Suprapubic skin (tissue), 4 donors: ENCODE results near the gene IRS2. TPM values are rescaled to one million over a fixed set of nuclear protein-coding genes. Genes with fewer than 3 reads are reported as not detected.

Experiments
- DNase-seq, 2 donors: peaks; one replicate each; pipeline ENCODE4 v3.0.0-alpha.2; 2019; ENCODE audit warnings: low spot score in 2 of 2
- H3K27ac ChIP-seq: fragments of 200-600 bp; sonication (generic); one replicate; pipeline ENCODE4 v1.5.1; 2019
- H3K27me3 ChIP-seq: fragments of 200-600 bp; sonication (generic); one replicate; pipeline ENCODE4 v1.5.1; 2019
- H3K36me3 ChIP-seq: fragments of 200-600 bp; sonication (generic); one replicate; pipeline ENCODE4 v1.5.1; 2019
- H3K4me1 ChIP-seq: fragments of 200-600 bp; sonication (generic); one replicate; pipeline ENCODE4 v1.5.1; 2019
- H3K4me3 ChIP-seq: fragments of 200-600 bp; sonication (generic); one replicate; pipeline ENCODE4 v1.5.1; 2019; ENCODE audit warnings: mild to moderate bottlenecking
- H3K9me3 ChIP-seq: fragments of 200-600 bp; sonication (generic); one replicate; pipeline ENCODE4 v1.5.1; 2019
- EP300 ChIP-seq: sonication (generic); formaldehyde crosslinking; IDR thresholded peaks from one replicate; pipeline ENCODE4 v1.6.1; 2017; ENCODE audit warnings: antibody characterized with exemption
- POLR2A ChIP-seq, 2 donors: fragments of 450-650 bp; IDR thresholded peaks; one replicate each; pipeline ENCODE4 v1.6.1; 2017; ENCODE audit warnings: antibody characterized with exemption in 2 of 2, mild to moderate bottlenecking in 2 of 2, moderate library complexity in 2 of 2
- POLR2AphosphoS5 ChIP-seq, 3 donors: sonication (generic); formaldehyde crosslinking; IDR thresholded peaks; one replicate each; pipeline ENCODE4 v1.6.1; 2017; ENCODE audit warnings: antibody characterized with exemption in 3 of 3
- WGBS: methylation state at CpG from one replicate; pipeline ENCODE4 v1.1.5; 2018; 5-methylcytosine and 5-hydroxymethylcytosine counted together
- total RNA-seq, 4 donors: library from RNA; depleted of rRNA; stranded (reverse); fragments of >200 nt; gene quantifications; one replicate each; pipeline ENCODE4 v1.1.0, GENCODE V29; 2016
- TF ChIP-seq, protein P1 (sequence below), 2 donors: fragments of 200-600 bp in 1 of 2; fragments of 450-650 bp in 1 of 2; sonication (generic) in 1 of 2; IDR thresholded peaks; one replicate each; pipeline ENCODE4 v1.5.1; 2016 to 2019; ENCODE audit warnings: antibody characterized with exemption in 2 of 2, mild to moderate bottlenecking in 1 of 2, moderate library complexity in 1 of 2

IRS2 gene
- total RNA-seq, 4 donors from 2014 or later: 41.1 to 62.5 (median 51.8) TPM

GRCh38 chr13:109707044-109707741 lies 79.2 kb downstream of the IRS2 start:
- TF ChIP-seq EP300: no peak
- no peak for TF ChIP-seq POLR2A (IDR thresholded peaks at IDR 0.05)
- TF ChIP-seq, protein P1, sequence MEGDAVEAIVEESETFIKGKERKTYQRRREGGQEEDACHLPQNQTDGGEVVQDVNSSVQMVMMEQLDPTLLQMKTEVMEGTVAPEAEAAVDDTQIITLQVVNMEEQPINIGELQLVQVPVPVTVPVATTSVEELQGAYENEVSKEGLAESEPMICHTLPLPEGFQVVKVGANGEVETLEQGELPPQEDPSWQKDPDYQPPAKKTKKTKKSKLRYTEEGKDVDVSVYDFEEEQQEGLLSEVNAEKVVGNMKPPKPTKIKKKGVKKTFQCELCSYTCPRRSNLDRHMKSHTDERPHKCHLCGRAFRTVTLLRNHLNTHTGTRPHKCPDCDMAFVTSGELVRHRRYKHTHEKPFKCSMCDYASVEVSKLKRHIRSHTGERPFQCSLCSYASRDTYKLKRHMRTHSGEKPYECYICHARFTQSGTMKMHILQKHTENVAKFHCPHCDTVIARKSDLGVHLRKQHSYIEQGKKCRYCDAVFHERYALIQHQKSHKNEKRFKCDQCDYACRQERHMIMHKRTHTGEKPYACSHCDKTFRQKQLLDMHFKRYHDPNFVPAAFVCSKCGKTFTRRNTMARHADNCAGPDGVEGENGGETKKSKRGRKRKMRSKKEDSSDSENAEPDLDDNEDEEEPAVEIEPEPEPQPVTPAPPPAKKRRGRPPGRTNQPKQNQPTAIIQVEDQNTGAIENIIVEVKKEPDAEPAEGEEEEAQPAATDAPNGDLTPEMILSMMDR (IDR thresholded peaks at IDR 0.05): no peak
- TF ChIP-seq POLR2AphosphoS5 (IDR thresholded peaks at IDR 0.05): no peak
- H3K4me3 ChIP-seq: no peak overlapping the region
- no peak overlapping the region for H3K27ac ChIP-seq
- DNase-seq: no peak
- 81% methylated on average over 15 of the region's 15 CpGs for WGBS
- H3K27me3 ChIP-seq: no peaks in the 10 kb centered on the region
- H3K9me3 ChIP-seq: no peaks in the 10 kb centered on the region
- H3K36me3 ChIP-seq: no peaks in the 10 kb centered on the region
- H3K4me1 ChIP-seq: peaks cover 3% of the 10 kb centered on the region

DNA sequence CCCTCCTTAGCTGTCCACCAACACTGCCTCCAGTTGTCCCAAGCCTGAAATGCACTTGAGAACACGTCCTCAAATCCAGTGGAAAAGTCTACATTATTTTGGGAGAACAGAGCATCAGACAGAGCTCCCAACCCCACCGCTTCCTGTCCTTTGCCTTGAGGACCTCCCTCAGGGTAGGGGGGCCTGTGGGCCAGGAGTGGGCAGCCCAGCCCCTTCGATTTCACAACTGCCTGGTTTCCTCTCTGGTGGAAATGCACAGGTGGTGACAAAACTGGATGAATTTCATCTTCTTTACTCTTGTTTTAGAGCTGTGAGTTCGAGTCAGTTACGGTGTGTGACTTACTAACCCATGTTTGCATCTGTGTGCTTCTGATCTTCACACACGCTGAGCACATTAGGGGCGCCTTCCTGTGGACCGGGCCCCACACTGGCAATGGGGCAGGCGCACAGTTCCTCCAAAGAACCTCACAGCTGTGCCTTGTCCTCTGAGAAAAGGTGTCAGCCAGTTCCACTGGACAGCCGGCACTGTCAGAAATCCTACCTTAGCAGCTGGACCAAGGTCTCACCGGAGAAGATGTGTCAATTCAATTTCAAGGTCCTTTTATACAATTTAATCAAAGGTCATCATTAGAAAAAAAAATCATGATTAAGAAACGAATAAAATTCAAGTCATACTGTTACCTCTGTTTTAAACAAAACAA lies 80.2 kb downstream of the IRS2 start:
- TF ChIP-seq EP300 (no peak), POLR2A (IDR thresholded peaks at IDR 0.05) (no peak), POLR2AphosphoS5 (IDR thresholded peaks at IDR 0.05) (no peak)
- TF ChIP-seq, protein P1 (IDR thresholded peaks at IDR 0.05): no peak

DNA sequence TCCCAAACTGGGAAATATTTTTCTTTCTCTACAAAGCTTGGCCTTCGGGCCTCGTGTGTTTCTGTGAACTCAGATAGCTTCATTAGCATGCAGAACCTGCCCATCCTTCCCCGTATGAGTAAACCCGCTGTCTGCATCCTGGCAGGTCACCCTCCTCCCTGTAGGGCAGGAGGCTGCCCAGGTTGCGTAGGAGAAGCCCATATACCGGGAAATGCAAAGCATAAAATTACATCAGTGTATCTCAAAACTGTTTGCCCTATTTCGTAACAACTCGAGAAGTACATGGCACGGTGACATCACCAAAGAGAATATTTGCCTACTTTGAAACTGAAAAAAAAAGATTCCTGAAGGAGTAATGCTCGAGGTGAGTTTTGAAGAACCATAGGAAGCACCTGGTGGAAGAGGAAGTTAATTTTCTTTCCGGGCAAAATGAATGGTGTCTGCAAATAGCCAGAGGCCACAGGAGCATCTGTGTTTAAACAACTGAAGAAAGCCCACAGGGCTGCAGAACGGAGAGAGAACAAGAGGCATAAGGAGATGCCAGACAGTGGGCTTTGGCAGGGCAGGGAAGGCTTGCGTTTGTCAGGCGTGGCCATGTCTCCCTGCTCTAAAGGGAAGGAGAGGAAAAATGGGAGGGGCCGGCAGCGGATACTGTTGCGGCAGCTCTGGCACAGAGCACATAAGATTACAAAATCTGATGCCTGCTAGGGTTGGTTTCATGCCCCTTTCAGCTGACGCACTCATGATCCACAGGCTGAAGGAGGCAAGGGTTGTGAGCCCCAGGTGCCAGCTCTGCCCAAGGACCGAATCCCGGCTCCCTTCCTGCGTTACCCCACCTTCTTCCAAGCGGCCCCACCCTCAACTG lies 81.4 kb downstream of the IRS2 start:
- H3K4me1 ChIP-seq: peaks cover 3% of the 10 kb centered on the region
- H3K36me3 ChIP-seq: no peaks in the 10 kb centered on the region
- peak in 1 of 2 donors; percentile 76 for DNase-seq
- H3K4me3 ChIP-seq: no peak overlapping the region
- no peak for TF ChIP-seq EP300
- TF ChIP-seq POLR2A (IDR thresholded peaks at IDR 0.05): no peak
- no peak for TF ChIP-seq POLR2AphosphoS5 (IDR thresholded peaks at IDR 0.05)
- TF ChIP-seq, protein P1 (IDR thresholded peaks at IDR 0.05): no peak
- no peaks in the 10 kb centered on the region for H3K9me3 ChIP-seq
- H3K27me3 ChIP-seq: no peaks in the 10 kb centered on the region
- 41% methylated on average over 22 of the region's 22 CpGs for WGBS
- peak overlapping the region; percentile 66 for H3K27ac ChIP-seq

More for the DNA sequence above, 80.2 kb downstream of the IRS2 start:
- Histone ChIP-seq H3K4me3 (no peak overlapping the region), H3K27ac (no peak overlapping the region), H3K36me3 (no peaks in the 10 kb centered on the region), H3K9me3 (no peaks in the 10 kb centered on the region), H3K27me3 (no peaks in the 10 kb centered on the region), H3K4me1 (peaks cover 3% of the 10 kb centered on the region)
- DNase-seq: no peak
- 81% methylated on average over 12 of the region's 12 CpGs for WGBS

GRCh38 chr13:109703250-109703649 lies 83.1 kb downstream of the IRS2 start:
- Histone ChIP-seq H3K36me3 (no peaks in the 10 kb centered on the region), H3K4me1 (peaks cover 8% of the 10 kb centered on the region), H3K27ac (no peak overlapping the region), H3K9me3 (no peaks in the 10 kb centered on the region), H3K27me3 (no peaks in the 10 kb centered on the region), H3K4me3 (no peak overlapping the region)
- TF ChIP-seq POLR2AphosphoS5 (IDR thresholded peaks at IDR 0.05): no peak
- TF ChIP-seq, protein P1 (IDR thresholded peaks at IDR 0.05): no peak
- TF ChIP-seq POLR2A (IDR thresholded peaks at IDR 0.05): no peak
- no peak for TF ChIP-seq EP300
- 87% methylated on average over 3 of the region's 3 CpGs for WGBS
- DNase-seq: no peak
